Inflammatory macrophage (primary cell): Measurements from ENCODE around the gene ZBTB25.

ENCODE experiments used
- DNase-seq, 2 donors: peaks; one replicate each; pipeline ENCODE4 v3.0.0-alpha.2; 2020 to 2022

The ZBTB25 gene

GRCh38 chr14:64516969-64517368, 13.3 kb upstream of the ZBTB25 start:
- DNase-seq: no peak

DNA sequence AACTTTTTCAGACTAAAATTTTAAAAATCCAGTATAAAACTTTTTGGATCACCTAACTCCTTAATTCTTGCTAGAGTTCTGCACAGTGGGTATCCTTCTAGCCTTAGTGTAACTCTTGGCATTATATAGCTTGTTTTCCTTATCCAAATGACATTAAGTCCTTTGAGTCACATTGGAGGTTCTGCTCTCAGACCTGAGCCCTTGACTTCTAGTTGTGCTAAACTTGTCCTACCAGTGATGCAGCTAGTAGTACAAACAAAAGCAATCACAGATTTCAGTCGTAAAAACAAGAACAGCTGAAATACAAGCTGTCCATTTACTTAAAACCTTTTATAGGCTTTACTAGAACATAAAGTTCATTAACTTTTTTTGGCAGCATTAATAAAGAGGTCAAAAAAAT, 11.4 kb upstream of the ZBTB25 start:
- no peak for DNase-seq

- DNase-seq: no peak
These were observed 9.6 kb upstream of the ZBTB25 start for GRCh38 chr14:64513271-64513670.

DNA sequence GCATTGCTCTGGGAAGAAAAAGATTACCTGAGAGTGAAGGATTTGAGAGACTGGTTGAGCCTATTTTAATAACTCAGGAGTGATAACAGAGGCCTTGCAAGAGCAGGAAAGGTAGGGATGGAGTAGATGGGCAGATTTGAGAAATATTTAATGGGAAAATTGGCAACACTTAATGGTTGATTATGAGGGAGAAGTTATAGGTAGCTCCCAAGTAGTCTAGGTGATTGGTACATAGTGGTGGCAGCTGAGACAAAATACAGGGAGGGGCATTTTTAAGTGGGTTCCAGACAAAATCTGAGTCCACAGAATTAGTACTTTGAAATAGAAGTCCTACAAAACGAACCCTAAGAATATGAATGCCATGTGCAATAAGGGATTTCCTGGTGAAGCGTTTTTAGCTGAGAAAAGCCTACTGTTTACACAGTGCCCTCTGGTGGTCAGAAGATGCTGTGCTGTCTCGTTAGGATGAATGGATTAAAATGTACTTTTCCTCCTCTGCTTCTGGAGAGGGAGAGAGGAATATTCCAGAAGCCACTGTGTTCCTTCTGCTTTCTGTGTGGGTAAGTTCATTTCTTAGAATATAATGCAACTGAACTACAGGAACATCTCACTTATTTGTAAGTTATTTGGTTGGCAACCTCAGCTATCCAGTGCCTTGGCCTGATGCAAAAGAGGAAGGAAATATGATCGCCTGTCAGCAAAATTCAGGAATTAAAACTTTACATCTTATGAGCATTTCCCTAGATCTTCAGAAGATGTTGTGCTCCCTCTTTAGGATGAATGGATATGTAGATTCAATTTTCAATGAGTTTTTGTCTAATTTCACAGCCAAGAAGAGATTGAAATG, 7.4 kb upstream of the ZBTB25 start:
- DNase-seq: peak; percentile 78 to 79

DNA sequence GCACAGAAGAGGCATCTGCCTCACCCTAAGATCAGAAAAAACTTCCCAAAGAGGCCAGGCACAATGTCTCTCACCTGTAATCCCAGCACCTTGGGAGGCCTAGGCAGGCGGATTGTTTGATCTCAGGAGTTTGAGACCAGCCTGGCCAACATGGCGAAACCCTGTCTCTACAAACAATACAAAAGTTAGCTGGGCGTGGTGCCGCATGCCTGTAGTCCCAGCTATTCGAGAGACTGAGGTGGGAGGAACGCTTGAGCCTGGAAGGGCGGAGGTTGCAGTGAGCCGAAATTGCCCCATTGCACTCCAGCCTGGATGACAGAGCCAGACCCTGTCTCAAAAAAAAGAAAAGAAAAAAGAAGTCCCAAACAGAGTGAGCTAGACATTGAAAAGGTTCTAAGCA, 5.4 kb upstream of the ZBTB25 start:
- DNase-seq: no peak

DNA sequence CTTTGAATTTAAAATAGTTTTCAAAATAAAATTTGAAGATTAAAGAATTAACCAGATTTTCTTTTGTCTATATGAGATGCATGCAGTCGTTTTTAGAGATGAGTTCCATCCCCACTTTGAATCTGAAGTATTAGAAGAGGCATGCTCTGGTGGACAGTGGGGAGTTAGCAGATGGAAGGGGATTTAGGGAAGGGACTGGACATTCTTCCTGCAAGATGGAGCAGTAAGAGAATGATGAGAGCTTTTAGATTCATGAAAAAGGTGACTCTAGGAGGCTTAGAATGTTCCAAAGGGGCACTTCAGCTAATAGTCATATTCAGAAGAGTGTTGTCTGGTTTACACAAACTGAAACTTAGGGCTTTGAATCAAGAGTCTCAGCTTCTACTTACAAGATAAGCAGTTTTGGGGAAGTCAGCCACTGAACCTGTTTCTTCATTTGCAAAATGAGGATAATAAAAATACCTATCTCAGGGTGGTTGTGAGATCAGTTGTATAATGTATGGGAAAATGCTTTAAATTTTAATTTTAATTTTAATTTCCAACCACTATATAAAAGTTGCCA, 4.7 kb upstream of the ZBTB25 start:
- DNase-seq: no peak

GRCh38 chr14:64507376-64508156, 3.9 kb upstream of the ZBTB25 start:
- DNase-seq: no peak

DNA sequence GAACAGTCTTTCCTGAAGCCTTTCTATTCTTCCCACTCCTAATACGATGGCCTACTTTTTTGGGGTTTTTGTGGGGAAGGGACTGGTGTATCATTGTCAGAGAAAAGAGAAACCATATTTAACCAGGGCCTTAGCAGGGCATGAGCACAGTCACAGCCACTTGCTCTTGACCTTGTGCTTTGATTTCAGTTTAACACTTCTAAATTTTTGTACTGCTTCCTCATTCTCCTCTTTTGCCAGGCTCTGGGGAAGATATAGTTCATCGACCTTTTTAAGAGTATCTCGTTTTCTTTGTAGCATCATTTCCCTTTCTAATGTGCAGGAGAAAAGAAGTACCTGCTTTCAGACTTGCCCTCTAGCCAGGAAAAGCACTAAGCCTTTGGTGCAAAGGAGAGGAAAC, 3.1 kb upstream of the ZBTB25 start:
- DNase-seq: peak; percentile 34 to 45

GRCh38 chr14:64504897-64505794, 1.5 kb upstream of the ZBTB25 start:
- peak; percentile 86 to 93 for DNase-seq

GRCh38 chr14:64504310-64504896, 765 bp upstream of the ZBTB25 start, which contains the start of gene ZBTB1:
ZBTB1 (plus strand) TSS chr14:64504770; CDS start chr14:64521505, 16,735 bp downstream.
- DNase-seq: peak; percentile 94 to 98

GRCh38 chr14:64502887-64503433, 678 bp downstream of the ZBTB25 start:
- DNase-seq: no peak

DNA sequence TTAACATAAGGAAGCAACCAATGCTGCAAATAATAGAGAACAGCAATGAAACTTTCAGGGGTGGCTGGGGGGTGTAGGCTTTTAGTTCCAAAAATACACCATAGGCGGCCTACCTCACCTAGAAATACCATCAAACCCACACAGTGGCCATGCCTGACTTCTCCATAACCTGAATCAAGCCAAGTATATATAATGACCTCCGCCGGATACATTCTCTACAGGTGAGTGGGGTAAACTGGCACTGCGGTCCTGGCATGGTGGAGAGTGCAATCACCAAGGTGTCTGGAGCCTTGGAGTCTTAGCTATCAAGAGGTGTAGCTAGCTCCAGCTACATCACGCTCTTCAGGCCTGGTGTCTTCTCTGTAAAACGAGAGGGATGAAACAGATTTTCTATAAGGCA, 1.2 kb downstream of the ZBTB25 start:
- no peak for DNase-seq

DNA sequence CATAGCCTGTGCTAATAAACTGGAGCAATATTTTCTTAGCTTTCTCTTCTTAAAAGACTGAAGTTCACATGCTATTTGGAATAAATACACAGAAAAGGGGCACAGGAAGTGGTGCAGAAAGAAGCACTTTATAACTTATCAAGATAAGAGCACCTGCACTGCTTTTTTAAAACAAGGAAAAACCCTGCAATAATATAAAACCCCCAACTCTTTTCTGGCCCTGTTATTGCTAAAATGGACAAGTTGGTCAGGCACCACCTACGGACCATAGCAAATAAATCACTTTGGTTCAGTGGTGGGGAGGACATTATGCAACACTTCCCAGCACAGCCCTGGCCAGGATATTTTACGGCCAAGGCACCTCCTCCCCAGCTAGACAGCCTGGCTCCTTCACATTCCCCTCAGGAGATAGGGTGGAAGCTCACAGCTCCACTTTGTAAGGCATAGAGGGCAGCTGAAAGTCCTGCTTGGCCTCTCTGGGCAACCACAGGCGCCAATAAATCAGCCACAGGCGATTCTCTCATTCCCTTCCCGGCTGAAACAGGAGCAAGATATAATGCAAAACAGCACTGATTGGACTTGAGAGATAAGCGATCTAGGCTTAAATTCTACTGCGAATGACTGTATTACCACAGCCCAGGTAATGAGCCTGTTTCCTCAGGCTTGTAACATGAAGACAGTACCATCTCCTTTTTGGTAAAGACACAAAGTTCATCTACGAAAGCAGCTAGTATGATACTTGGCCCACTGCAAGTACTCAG, 2.0 kb downstream of the ZBTB25 start:
- peak; percentile 17 to 18 for DNase-seq

GRCh38 chr14:64500088-64500487, 3.5 kb downstream of the ZBTB25 start:
- no peak for DNase-seq

DNA sequence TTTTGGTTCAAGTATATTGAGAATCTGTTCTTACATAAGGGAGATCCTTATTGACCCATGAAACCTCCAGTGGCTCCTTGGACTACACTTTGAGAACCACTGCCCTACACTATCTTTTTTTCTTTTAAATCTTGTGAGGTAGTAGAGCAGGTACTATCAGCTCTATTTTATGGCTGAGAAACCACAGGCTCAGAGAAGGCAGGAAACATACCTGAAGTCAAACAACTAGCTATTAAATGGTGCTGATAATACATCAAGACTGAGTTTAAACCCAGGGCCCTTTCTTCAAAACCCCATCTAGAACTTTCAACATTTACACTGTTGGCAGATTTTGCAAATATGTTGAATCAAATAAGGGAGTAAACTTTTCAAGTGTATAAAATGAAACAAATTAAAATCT, 6.9 kb downstream of the ZBTB25 start:
- DNase-seq: no peak

- no peak for DNase-seq
These were observed 8.4 kb downstream of the ZBTB25 start for GRCh38 chr14:64495252-64495651.

DNA sequence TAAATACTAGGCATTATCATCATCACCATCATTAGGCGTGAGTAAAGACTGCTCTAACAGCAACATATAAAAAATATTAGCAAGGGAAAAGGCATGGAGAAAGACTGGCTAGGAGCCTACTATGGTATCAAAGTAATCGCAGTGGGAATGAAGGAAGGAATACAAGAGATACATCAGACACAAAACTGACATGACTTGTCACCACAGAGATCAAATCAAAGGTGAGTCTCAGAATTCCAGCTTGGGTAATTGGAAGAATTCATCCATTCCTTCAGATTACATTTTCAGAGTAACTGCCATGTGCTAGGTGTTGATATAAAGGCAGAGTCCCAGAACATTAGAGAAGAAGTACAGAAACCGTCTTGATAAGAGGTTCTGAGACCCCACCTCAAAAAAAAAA, 10.2 kb downstream of the ZBTB25 start:
- DNase-seq: no peak

DNA sequence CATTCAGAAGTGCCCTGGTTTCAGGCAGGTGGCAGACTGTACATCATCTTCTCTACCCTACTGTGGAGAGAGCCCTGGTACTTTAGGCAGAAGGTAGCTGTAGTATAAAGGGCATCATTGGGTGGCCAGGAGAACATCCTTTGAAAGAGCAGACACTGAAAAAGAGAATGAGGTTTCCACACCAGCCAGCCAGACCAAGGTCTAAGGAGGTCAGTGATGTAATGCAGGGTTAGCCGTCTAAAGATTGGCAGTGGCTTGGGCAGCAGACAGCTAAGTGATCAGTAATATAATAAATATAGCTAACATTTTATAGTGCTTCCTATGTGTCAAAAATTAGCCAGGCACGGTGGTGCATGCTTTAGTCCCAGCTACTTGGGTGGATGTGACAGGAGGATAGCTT, 12.0 kb downstream of the ZBTB25 start:
- no peak for DNase-seq

- DNase-seq: no peak
These were observed 15.0 kb downstream of the ZBTB25 start for GRCh38 chr14:64488590-64489099.

DNA sequence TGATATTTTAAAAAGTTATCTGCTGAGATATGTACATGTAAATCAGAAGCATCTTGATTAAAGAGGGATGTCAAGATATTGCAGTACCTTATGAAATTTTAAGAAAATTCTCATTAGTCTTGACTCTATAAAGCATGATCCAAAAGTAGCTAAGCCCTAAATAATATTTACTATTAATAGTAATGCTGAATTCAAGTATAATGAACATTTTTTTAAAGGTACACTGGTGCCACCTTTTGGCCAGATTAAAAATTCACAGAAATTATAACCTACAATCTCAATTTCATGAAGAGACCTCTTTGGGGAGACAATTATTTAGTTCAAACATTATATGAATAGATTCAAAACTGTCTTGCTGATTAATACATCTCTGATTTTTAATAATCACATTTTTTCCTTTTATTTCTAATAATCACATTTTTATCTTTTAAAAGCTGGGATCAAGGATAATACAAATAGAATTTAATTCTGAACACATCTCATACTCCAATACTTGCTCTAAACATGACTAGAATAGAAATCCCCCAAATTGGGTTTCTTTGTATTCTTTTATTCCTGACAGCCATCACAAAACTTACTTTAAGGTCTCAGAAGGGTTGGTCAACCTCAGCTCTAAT, 24.9 kb downstream of the ZBTB25 start:
- peak in 1 of 2 donors; percentile 55 for DNase-seq
